Effector memory CD8-positive, alpha-beta T cell (primary cell): ENCODE data around the gene FLT3LG.

Experiments used
- ATAC-seq: fragments of 150-1000 bp; cut with Tn5 transposase; replicated peaks from 2 replicates; pipeline ENCODE4 v1.10.0; 2021; ENCODE audit warnings: mild to moderate bottlenecking, moderate library complexity
- DNase-seq, 3 experiments: peaks; one replicate each; pipeline ENCODE4 v3.0.0; 2021
- H3K27ac Mint-ChIP-seq, 2 donors: one replicate each; pipeline ENCODE4 v1.8.0; 2022; ENCODE audit warnings: mild to moderate bottlenecking in 2 of 2, mixed read lengths in 2 of 2, moderate library complexity in 2 of 2
- H3K27me3 Mint-ChIP-seq, 2 donors: one replicate each; pipeline ENCODE4 v1.8.0; 2022; ENCODE audit warnings: mixed read lengths in 2 of 2
- H3K36me3 Mint-ChIP-seq: one replicate; pipeline ENCODE4 v1.8.0; 2022; ENCODE audit warnings: mild to moderate bottlenecking, moderate library complexity, mixed read lengths; ENCODE audit not compliant: insufficient read depth
- H3K4me1 Mint-ChIP-seq, 2 donors: one replicate each; pipeline ENCODE4 v1.8.0; 2022; ENCODE audit warnings: low read depth in 2 of 2, mixed read lengths in 2 of 2
- H3K4me3 Mint-ChIP-seq, 2 donors: one replicate each; pipeline ENCODE4 v1.8.0; 2022; ENCODE audit warnings: mild to moderate bottlenecking in 2 of 2, mixed read lengths in 2 of 2, moderate library complexity in 2 of 2
- H3K9me3 Mint-ChIP-seq, 2 donors: one replicate each; pipeline ENCODE4 v1.8.0; 2022; ENCODE audit warnings: mixed read lengths in 2 of 2

FLT3LG gene

DNA sequence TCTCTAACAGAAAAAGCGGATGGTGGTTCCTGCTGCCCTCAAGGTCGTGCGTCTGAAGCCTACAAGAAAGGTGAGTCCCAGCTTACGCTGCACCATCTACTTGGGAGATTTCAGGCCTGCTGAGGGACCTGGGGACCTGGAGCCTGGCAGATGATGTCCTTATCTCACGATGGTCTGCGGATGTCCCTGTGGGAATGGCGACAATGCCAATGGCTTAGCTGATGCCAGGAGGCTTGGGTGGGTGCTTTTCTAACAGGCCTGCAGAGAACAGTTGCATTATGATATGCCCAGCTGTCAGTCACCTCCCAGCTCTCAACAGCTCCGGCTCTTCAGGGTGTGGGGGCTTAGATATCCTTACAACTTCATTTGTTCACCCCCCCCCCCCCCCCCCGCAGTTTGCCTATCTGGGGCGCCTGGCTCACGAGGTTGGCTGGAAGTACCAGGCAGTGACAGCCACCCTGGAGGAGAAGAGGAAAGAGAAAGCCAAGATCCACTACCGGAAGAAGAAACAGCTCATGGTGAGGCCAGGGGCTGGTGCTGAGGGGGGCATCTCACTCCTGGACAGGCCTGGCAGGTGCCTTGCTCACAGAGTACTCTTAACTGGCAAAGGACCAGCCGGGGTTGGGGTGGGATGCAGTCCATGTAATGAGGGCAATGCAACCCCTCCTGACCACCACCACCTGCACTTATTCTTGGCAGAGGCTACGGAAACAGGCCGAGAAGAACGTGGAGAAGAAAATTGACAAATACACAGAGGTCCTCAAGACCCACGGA is 17.2 kb downstream of the FLT3LG start:
- H3K4me1 Mint-ChIP-seq: peaks cover 39 to 51% of the 10 kb centered on the region in 2 donors
- peak overlapping the region; percentile 96 to 98 for H3K4me3 Mint-ChIP-seq
- no peaks in the 10 kb centered on the region for H3K27me3 Mint-ChIP-seq
- H3K27ac Mint-ChIP-seq: peak overlapping the region; percentile 91 to 98
- no peak for ATAC-seq
- no peaks in the 10 kb centered on the region for H3K9me3 Mint-ChIP-seq
- peaks cover 96% of the 10 kb centered on the region for H3K36me3 Mint-ChIP-seq
- no peak for DNase-seq

DNA sequence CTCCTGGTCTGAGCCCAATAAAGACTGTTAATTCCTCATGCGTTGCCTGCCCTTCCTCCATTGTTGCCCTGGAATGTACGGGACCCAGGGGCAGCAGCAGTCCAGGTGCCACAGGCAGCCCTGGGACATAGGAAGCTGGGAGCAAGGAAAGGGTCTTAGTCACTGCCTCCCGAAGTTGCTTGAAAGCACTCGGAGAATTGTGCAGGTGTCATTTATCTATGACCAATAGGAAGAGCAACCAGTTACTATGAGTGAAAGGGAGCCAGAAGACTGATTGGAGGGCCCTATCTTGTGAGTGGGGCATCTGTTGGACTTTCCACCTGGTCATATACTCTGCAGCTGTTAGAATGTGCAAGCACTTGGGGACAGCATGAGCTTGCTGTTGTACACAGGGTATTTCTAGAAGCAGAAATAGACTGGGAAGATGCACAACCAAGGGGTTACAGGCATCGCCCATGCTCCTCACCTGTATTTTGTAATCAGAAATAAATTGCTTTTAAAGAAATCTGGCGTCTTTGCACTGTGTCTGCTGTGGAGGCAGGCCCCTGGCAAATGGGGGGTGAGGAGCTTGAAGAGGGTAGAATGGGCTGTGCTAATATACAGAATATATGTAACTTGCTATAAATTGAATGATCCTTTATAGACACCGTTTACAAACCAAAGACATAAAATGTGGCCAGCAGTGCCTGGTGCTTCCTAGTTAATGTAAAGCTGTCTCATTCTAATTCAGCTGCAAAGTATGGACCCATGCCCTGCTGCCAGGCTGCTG is 18.0 kb downstream of the FLT3LG start:
- ATAC-seq (no peak), DNase-seq (peak in 1 of 3 experiments; percentile 12)
- H3K27ac Mint-ChIP-seq: peak overlapping the region; percentile 91 to 98
- no peaks in the 10 kb centered on the region for H3K9me3 Mint-ChIP-seq
- peaks cover 43 to 52% of the 10 kb centered on the region in 2 donors for H3K4me1 Mint-ChIP-seq
- peak overlapping the region; percentile 44 to 65 for H3K4me3 Mint-ChIP-seq
- H3K27me3 Mint-ChIP-seq: no peaks in the 10 kb centered on the region
- H3K36me3 Mint-ChIP-seq: peaks cover 100% of the 10 kb centered on the region

DNA sequence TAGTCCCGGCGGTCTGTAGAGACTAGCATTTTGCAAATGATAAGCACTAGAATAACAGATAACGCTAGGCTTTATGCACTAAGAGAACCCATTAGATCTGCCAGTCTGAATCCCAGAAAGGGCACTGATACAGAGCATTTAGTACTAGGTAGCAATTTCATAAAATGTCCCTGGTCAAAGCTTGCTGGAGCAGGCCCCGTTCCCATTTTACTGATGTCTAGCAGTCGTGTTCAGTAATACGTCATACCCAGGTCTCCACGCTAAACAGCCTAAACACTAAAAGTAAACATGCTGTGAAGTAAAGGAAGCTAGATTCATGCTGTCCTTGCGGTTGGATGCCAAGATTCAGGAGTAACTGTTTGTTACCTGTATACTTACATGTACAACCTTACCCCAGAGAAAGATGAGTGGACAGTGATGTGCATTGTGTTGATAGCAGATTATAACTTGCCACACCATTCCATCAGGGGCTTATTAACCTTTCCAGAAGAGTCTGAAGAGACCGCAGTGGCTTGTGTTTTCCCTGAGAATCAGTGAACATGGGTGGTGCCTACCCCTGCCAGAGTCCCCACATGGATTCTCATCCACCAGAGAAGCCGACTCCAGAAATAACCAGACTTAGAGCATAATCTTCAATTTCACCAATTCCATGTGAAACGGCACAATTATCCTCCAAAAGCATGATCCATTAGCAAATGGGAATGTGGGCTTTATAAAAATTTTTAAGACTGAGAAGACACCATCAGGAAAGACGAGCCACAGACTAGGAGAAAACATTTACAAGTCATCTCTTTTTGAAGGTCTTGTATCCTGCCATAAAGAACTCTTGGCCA is 18.8 kb downstream of the FLT3LG start:
- DNase-seq (peak in 1 of 3 experiments; percentile 17), ATAC-seq (no peak)
- Mint-ChIP-seq H3K4me3 (peak overlapping the region; percentile 65 to 67), H3K27ac (peak overlapping the region; percentile 91 to 98), H3K4me1 (peaks cover 47 to 53% of the 10 kb centered on the region in 2 donors), H3K9me3 (no peaks in the 10 kb centered on the region), H3K27me3 (no peaks in the 10 kb centered on the region), H3K36me3 (peaks cover 100% of the 10 kb centered on the region)

- ATAC-seq (no peak), DNase-seq (peak in 1 of 3 experiments; percentile 14)
- Mint-ChIP-seq H3K27me3 (no peaks in the 10 kb centered on the region), H3K9me3 (no peaks in the 10 kb centered on the region), H3K4me1 (peaks cover 51 to 58% of the 10 kb centered on the region in 2 donors), H3K36me3 (peaks cover 100% of the 10 kb centered on the region), H3K27ac (peak overlapping the region; percentile 99 to 100), H3K4me3 (peak overlapping the region; percentile 99 to 100)
These were observed 22.6 kb downstream of the FLT3LG start for GRCh38 chr19:49496574-49497008.

- Mint-ChIP-seq H3K27me3 (no peaks in the 10 kb centered on the region), H3K4me3 (peak overlapping the region; percentile 99 to 100), H3K36me3 (peaks cover 96% of the 10 kb centered on the region), H3K4me1 (peaks cover 55% of the 10 kb centered on the region in 2 donors), H3K27ac (peak overlapping the region; percentile 99 to 100), H3K9me3 (no peaks in the 10 kb centered on the region)
- ATAC-seq (no peak), DNase-seq (peak; percentile 63 to 70 (median 67))
These were observed 23.2 kb downstream of the FLT3LG start for GRCh38 chr19:49497047-49497788.

DNA sequence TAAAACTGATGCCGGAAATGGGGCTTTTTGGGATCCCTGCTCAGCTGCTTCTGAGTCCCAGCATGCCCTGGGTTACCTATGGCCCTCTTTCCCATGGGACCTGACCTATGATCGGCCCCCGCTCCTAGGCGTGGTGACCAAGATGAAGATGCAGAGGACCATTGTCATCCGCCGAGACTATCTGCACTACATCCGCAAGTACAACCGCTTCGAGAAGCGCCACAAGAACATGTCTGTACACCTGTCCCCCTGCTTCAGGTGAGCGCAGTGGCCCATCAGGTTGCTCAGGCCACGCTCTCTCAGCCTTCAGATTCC is 23.7 kb downstream of the FLT3LG start:
- H3K4me3 Mint-ChIP-seq: peak overlapping the region; percentile 99 to 100
- no peaks in the 10 kb centered on the region for H3K9me3 Mint-ChIP-seq
- peak overlapping the region; percentile 99 to 100 for H3K27ac Mint-ChIP-seq
- DNase-seq (no peak), ATAC-seq (no peak)
- peaks cover 91% of the 10 kb centered on the region for H3K36me3 Mint-ChIP-seq
- no peaks in the 10 kb centered on the region for H3K27me3 Mint-ChIP-seq
- H3K4me1 Mint-ChIP-seq: peaks cover 56 to 57% of the 10 kb centered on the region in 2 donors

DNA sequence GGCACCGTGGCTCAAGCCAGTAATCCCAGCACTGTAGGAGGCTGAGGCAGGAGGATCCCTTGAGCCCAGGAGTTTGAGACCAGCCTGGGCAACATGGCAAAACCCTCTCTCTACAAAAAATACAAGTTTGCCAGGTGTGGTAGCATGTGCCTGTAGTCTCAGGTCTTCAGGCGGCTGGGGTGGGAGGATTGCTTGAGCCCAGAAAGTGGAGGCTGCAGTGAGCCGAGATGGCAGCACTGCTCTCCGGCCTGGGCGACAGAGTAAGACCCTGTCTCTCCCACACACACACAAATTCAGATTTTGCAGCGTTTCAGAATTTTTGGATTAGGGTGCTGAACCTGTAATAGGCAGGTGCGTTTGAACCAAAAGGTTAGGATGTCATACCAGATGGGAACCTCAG is 24.5 kb downstream of the FLT3LG start:
- ATAC-seq (no peak), DNase-seq (peak in 1 of 3 experiments; percentile 14)
- Mint-ChIP-seq H3K27me3 (no peaks in the 10 kb centered on the region), H3K27ac (peak overlapping the region; percentile 99 to 100), H3K4me1 (peaks cover 55 to 56% of the 10 kb centered on the region in 2 donors), H3K9me3 (no peaks in the 10 kb centered on the region), H3K36me3 (peaks cover 84% of the 10 kb centered on the region), H3K4me3 (peak overlapping the region; percentile 99 to 100)

DNA sequence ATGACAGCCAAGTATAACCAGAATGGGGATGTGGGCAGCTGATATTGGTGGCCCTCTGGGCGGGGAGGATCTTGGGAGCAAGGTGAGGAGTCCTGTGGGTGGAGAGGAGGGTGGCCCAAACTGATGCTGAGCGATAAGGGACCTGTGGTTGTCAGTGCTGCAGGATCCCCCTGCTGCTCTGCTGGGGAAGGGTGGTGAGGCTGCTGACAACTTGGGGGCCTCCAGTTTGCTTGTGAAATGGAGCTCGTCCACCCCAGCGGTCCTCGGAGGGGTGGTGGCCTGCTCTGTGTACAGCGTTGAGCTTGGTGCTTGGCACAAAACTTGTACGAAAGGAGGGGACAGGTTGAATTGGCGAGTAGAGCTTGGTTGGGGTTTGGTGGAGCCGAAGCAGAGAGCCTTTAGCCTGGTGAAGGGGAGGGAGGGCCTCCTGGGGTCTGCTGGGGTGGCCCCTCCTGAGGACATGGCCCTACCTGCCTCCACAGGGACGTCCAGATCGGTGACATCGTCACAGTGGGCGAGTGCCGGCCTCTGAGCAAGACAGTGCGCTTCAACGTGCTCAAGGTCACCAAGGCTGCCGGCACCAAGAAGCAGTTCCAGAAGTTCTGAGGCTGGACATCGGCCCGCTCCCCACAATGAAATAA is 25.1 kb downstream of the FLT3LG start:
- peak overlapping the region; percentile 99 to 100 for H3K4me3 Mint-ChIP-seq
- no peaks in the 10 kb centered on the region for H3K27me3 Mint-ChIP-seq
- peaks cover 53 to 56% of the 10 kb centered on the region in 2 donors for H3K4me1 Mint-ChIP-seq
- peak overlapping the region; percentile 99 to 100 for H3K27ac Mint-ChIP-seq
- ATAC-seq (no peak), DNase-seq (peak; percentile 23 to 48 (median 44))
- no peaks in the 10 kb centered on the region for H3K9me3 Mint-ChIP-seq
- peaks cover 77% of the 10 kb centered on the region for H3K36me3 Mint-ChIP-seq

DNA sequence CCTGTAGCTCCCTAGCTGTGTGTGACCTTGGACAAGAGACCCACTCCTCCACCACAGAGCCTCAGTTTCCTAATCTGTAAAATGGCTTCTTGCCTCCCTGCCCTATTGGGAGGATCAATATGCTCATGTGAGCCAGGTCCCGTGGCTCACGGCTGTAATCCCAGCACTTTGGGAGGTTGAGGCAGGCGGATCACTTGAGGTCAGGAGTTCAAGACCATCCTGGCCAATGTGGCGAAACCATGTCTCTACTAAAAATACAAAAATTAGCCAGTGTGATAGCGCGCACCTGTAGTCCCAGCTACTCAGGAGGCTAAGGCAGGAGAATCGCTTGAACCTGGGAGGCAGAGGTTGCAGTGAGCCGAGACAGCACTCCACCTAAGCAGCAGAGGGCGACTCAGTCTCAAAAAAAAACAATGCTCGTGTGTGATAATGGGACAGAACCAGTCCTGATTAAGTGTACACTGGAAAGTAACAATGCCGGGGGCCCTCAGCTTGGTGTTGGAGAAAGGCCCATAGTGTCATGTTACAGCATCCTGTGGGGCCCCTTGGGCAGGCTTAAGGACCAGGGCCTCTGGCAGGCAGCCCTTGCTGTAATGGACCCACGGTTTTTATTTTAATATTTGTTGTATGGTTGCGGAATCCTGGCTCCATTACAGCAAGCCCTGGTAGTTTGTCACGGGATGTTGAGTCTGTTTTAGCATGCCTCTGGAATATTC is 29.0 kb downstream of the FLT3LG start:
- Mint-ChIP-seq H3K4me1 (peaks cover 42 to 44% of the 10 kb centered on the region in 2 donors), H3K36me3 (peaks cover 38% of the 10 kb centered on the region), H3K27ac (peak overlapping the region; percentile 99 to 100), H3K27me3 (no peaks in the 10 kb centered on the region), H3K9me3 (no peaks in the 10 kb centered on the region), H3K4me3 (peak overlapping the region in 1 of 2 donors; percentile 12)
- DNase-seq (peak in 2 of 3 experiments; percentile 42 to 52), ATAC-seq (no peak)

GRCh38 chr19:49503582-49503962 is 29.6 kb downstream of the FLT3LG start:
- H3K36me3 Mint-ChIP-seq: peaks cover 33% of the 10 kb centered on the region
- H3K27me3 Mint-ChIP-seq: no peaks in the 10 kb centered on the region
- DNase-seq: no peak
- H3K4me1 Mint-ChIP-seq: peaks cover 38% of the 10 kb centered on the region in 2 donors
- peak overlapping the region in 1 of 2 donors; percentile 99 for H3K27ac Mint-ChIP-seq
- H3K9me3 Mint-ChIP-seq: no peaks in the 10 kb centered on the region
- no peak for ATAC-seq
- H3K4me3 Mint-ChIP-seq: no peak overlapping the region

GRCh38 chr19:49506575-49507105 is 32.6 kb downstream of the FLT3LG start:
- ATAC-seq (peak; percentile 84), DNase-seq (peak; percentile 72 to 77 (median 73))
- H3K4me3 Mint-ChIP-seq: no peak overlapping the region
- H3K4me1 Mint-ChIP-seq: peaks cover 24% of the 10 kb centered on the region in 2 donors
- H3K27ac Mint-ChIP-seq: no peak overlapping the region
- no peaks in the 10 kb centered on the region for H3K9me3 Mint-ChIP-seq
- no peaks in the 10 kb centered on the region for H3K27me3 Mint-ChIP-seq
- peaks cover 3% of the 10 kb centered on the region for H3K36me3 Mint-ChIP-seq
